K562 (cell line): ENCODE measurements around the gene CDH6. TPM values are rescaled to one million over a fixed set of nuclear protein-coding genes. Genes with fewer than 3 reads are reported as not detected.

Source experiments
- ATAC-seq: fragments of 200-7000 bp; cut with Tn5 transposase; 3 replicates; pipeline ENCODE4 v1.9.1; 2020; ENCODE audit warnings: moderate library complexity
- BruUV-seq: library from RNA; stranded (reverse); fragments of 400-500 nt; replicated peaks from 2 replicates; lab custom pipeline; 2021; lab: Mats Ljungman, UMichigan
- CTCF ChIA-PET: fragments of 300-600 bp; formaldehyde crosslinking; extraction: SDS; loops from one replicate; lab custom pipeline; 2021; ENCODE audit warnings: low intra/inter-chr PET ratio; lab: Yijun Ruan, JAX
- POLR2A ChIA-PET: fragments of 300-600, 350-650 bp; sonication (Branson Sonifier 250); formaldehyde crosslinking; extraction: SDS; loops from one replicate; lab custom pipeline; 2021; ENCODE audit warnings: antibody characterized with exemption, inconsistent platforms; lab: Yijun Ruan, JAX
- DNase-seq, 4 experiments: peaks; one replicate each; pipeline versions ENCODE4 v3.0.0 to v3.0.0-alpha.2; 2011 to 2018; ENCODE audit warnings: low spot score in 3 of 4, mixed read lengths in 3 of 4; ENCODE audit errors: extremely low read depth in 1 of 4
- FAIRE-seq: peaks from 2 replicates; lab custom pipeline; 2011; peaks lifted over from hg19 to GRCh38; lab: Jason Lieb, UNC
- H2AFZ ChIP-seq: 2 replicates; pipeline ENCODE4 v1.6.0; 2011; ENCODE audit warnings: low read depth, low read length, control low read depth, inconsistent platforms
- H3K27ac ChIP-seq: fragments of 200-600 bp; 3 replicates; pipeline ENCODE4 v1.8.0; 2011; ENCODE audit warnings: low read depth, mild to moderate bottlenecking, control low read depth, inconsistent platforms, low read length, moderate library complexity, mixed read lengths; ENCODE audit errors: extremely low read depth
- H3K27me3 ChIP-seq, 2 experiments: fragments of 300-600 bp in 1 of 2; 2 replicates in 1 of 2; 3 replicates in 1 of 2; pipeline versions ENCODE4 v1.6.0 to v1.8.0; 2011; ENCODE audit warnings: inconsistent platforms in 2 of 2, low read length in 2 of 2, mild to moderate bottlenecking in 1 of 2, mixed read lengths in 1 of 2, moderate library complexity in 1 of 2; ENCODE audit not compliant: control insufficient read depth in 2 of 2, insufficient read depth in 2 of 2
- H3K36me3 ChIP-seq: fragments of 300-600 bp; 3 replicates; pipeline ENCODE4 v1.8.0; 2011; ENCODE audit warnings: mild to moderate bottlenecking, low read length, inconsistent platforms; ENCODE audit not compliant: control insufficient read depth, insufficient read depth
- H3K4me1 ChIP-seq, 2 experiments: fragments of 200-600 bp in 1 of 2; replicated peaks in 1 of 2; 2 replicates in 1 of 2; 3 replicates in 1 of 2; pipeline versions ENCODE4 v1.5.1 to v1.8.0; 2011; ENCODE audit warnings: inconsistent platforms in 2 of 2, low read length in 2 of 2, mild to moderate bottlenecking in 1 of 2, mixed read lengths in 1 of 2, moderate library complexity in 1 of 2; ENCODE audit not compliant: control insufficient read depth in 2 of 2, insufficient read depth in 2 of 2
- H3K4me2 ChIP-seq: 2 replicates; pipeline ENCODE4 v1.6.1; 2011; ENCODE audit warnings: low read length, control low read depth, inconsistent platforms, mixed read lengths; ENCODE audit not compliant: insufficient read depth
- H3K4me3 ChIP-seq: fragments of 200-600 bp; sonication (generic), shearing (Covaris generic); 2 replicates; pipeline ENCODE4 v1.5.1; 2016; ENCODE audit warnings: control low read depth, inconsistent platforms
- H3K79me2 ChIP-seq: fragments of 200-600 bp; 3 replicates; pipeline ENCODE4 v1.8.0; 2011; ENCODE audit warnings: low read length, inconsistent platforms; ENCODE audit not compliant: control insufficient read depth, insufficient read depth
- H3K9ac ChIP-seq, 2 experiments: 2 replicates each; pipeline versions ENCODE4 v1.6.0 to v1.6.1; 2011; ENCODE audit warnings: low read depth in 2 of 2, low read length in 2 of 2, control low read depth in 1 of 2, inconsistent platforms in 1 of 2, mild to moderate bottlenecking in 1 of 2, mixed read lengths in 1 of 2; ENCODE audit not compliant: insufficient read depth in 1 of 2
- H3K9me1 ChIP-seq: one replicate; pipeline ENCODE4 v1.6.0; 2011; ENCODE audit warnings: inconsistent platforms, mild to moderate bottlenecking, low read length, moderate library complexity; ENCODE audit not compliant: control insufficient read depth, insufficient read depth
- H3K9me3 ChIP-seq: replicated peaks from 2 replicates; pipeline ENCODE4 v1.5.1; 2011; ENCODE audit warnings: low read depth, low read length, inconsistent platforms; ENCODE audit not compliant: control insufficient read depth, insufficient read depth
- H4K20me1 ChIP-seq: replicated peaks from 2 replicates; pipeline ENCODE4 v1.6.1; 2011; ENCODE audit warnings: low read length, inconsistent platforms, mixed read lengths; ENCODE audit not compliant: control insufficient read depth, insufficient read depth
- BCOR ChIP-seq: fragments of 450-650 bp; IDR thresholded peaks from 2 replicates; pipeline ENCODE4 v1.6.1; 2016
- CBX1 ChIP-seq: sonication (generic); IDR thresholded peaks from 2 replicates; pipeline ENCODE4 v1.6.1; 2016; ENCODE audit warnings: antibody characterized with exemption, low read depth, mild to moderate bottlenecking
- CCNT2 ChIP-seq: IDR thresholded peaks from 2 replicates; pipeline ENCODE4 v1.6.1; 2011; ENCODE audit warnings: borderline replicate concordance, low read depth, mild to moderate bottlenecking, moderate library complexity, mixed read lengths, low read length; ENCODE audit not compliant: insufficient read length; ENCODE audit errors: extremely low read depth
- ESRRA ChIP-seq: fragments of 450-650 bp; IDR thresholded peaks from 2 replicates; pipeline ENCODE4 v1.6.1; 2014; ENCODE audit warnings: low read depth, mild to moderate bottlenecking, moderate library complexity, borderline replicate concordance
- KDM5B ChIP-seq: fragments of 200-600 bp; sonication (generic); IDR thresholded peaks from 2 replicates; pipeline ENCODE4 v1.6.1; 2012; ENCODE audit warnings: low read depth, mild to moderate bottlenecking, moderate library complexity, low read length, control low read depth, inconsistent platforms; ENCODE audit not compliant: insufficient replicate concordance
- LCOR ChIP-seq: sonication (generic); formaldehyde crosslinking; IDR thresholded peaks from 2 replicates; pipeline ENCODE4 v1.8.0; 2022; ENCODE audit warnings: mild to moderate bottlenecking, missing genetic modification reagents
- NELFE ChIP-seq: IDR thresholded peaks from 2 replicates; pipeline ENCODE4 v1.6.1; 2011; ENCODE audit warnings: mild to moderate bottlenecking; ENCODE audit not compliant: insufficient read depth, insufficient read length
- NR4A1 ChIP-seq, 2 experiments: fragments of 250-450 bp in 1 of 2; fragments of 450-650 bp in 1 of 2; sonication (Bioruptor Pico) in 1 of 2; IDR thresholded peaks; 2 replicates each; pipeline versions ENCODE4 v1.4.0 to v1.6.1; 2016 to 2020; ENCODE audit warnings: mild to moderate bottlenecking in 2 of 2, missing compliant biosample characterization in 1 of 2, missing genetic modification characterization in 1 of 2, moderate library complexity in 1 of 2
- POU5F1 ChIP-seq: fragments of 150-350 bp; IDR thresholded peaks from 2 replicates; pipeline ENCODE4 v1.6.1; 2014; ENCODE audit warnings: borderline replicate concordance, low read length, low read depth, mild to moderate bottlenecking; ENCODE audit not compliant: partially characterized antibody
- RAD21 ChIP-seq, 2 experiments: fragments of 250-450 bp in 1 of 2; fragments of 450-650 bp in 1 of 2; sonication (Bioruptor Pico) in 1 of 2; formaldehyde crosslinking in 1 of 2; IDR thresholded peaks in 1 of 2; conservative IDR thresholded peaks in 1 of 2; 2 replicates each; pipeline versions ENCODE4 v1.4.0 to v1.8.0; 2020 to 2022; ENCODE audit warnings: mild to moderate bottlenecking in 2 of 2, moderate library complexity in 1 of 2
- RB1 ChIP-seq: fragments of 450-650 bp; IDR thresholded peaks from 2 replicates; pipeline ENCODE4 v1.6.1; 2017; ENCODE audit warnings: low read depth, mild to moderate bottlenecking
- SRSF3 ChIP-seq: fragments of 200-400 bp; formaldehyde crosslinking; IDR thresholded peaks from 2 replicates; pipeline ENCODE4 v1.6.1; 2016; ENCODE audit warnings: mild to moderate bottlenecking, low read length, moderate library complexity; ENCODE audit not compliant: insufficient read depth
- ZNF146 ChIP-seq: IDR thresholded peaks from one replicate; pipeline ENCODE4 v1.6.1; 2018; ENCODE audit warnings: missing compliant biosample characterization; ENCODE audit not compliant: unreplicated experiment
- ZNF655 ChIP-seq: fragments of 250-450 bp; sonication (Bioruptor Pico); IDR thresholded peaks from 2 replicates; pipeline ENCODE4 v1.5.0; 2021
- WGBS: fragments of 100-300 bp; shearing (Covaris generic); methylation state at CpG from one replicate; pipeline ENCODE4 v1.1.6; 2016; ENCODE audit warnings: low coverage, mixed read lengths; ENCODE audit not compliant: insufficient coverage; ENCODE audit errors: missing lambda C conversion rate; 5-methylcytosine and 5-hydroxymethylcytosine counted together
- in situ Hi-C: fragments of 300-500 bp; cut with MboI; formaldehyde crosslinking; loops from 4 replicates; pipeline ENCODE4 v1.15.0; 2018; ENCODE audit warnings: inconsistent platforms, mixed read lengths
- intact Hi-C: fragments of 100-400 bp; cut with micrococcal nuclease; formaldehyde crosslinking; loops from 2 replicates; pipeline ENCODE4 v1.14.2; 2022
- polyA plus RNA-seq, 8 experiments: library from polyadenylated mRNA; depleted of rRNA in 4 of 8; stranded (reverse) in 5 of 8; unstranded in 3 of 8; fragments of >200 nt; fragmentation: Nextera tagmentation in 2 of 8; fragmentation: Illumina TruSeq in 1 of 8; extraction: Ambion mirVana in 2 of 8; extraction: Trizol in 1 of 8; gene quantifications; 2 replicates each; pipeline versions ENCODE4 v1.2.1 to v1.2.3, GENCODE V29; 2011 to 2014; ENCODE audit warnings: inconsistent platforms in 1 of 8, missing spikeins in 1 of 8
- total RNA-seq, 7 experiments: library from RNA; depleted of rRNA in 6 of 7; stranded (reverse); fragments of >200 nt in 6 of 7; fragmentation: Illumina TruSeq in 2 of 7; extraction: Trizol in 2 of 7; gene quantifications; 2 replicates each; pipeline versions ENCODE4 v1.2.1 to v1.2.3, GENCODE V29; 2011 to 2021; ENCODE audit warnings: low replicate concordance in 1 of 7

CDH6 gene
- total and polyA plus RNA-seq, 9 of the 15 experiments (the other 6 are each of a cell fraction or from before 2014, with no cell fraction given), result not detected

- H3K27ac ChIP-seq, result no peak overlapping the region
- ChIA-PET CTCF (interaction anchor here (0.5 kb wide), 1 partner anchor 9 kb away, joined by 3 read pairs; no protein-coding TSS in a partner anchor), POLR2A (interaction anchor here (1.4 kb wide), 1 partner anchor 12 kb away, joined by 5 read pairs; no protein-coding TSS in a partner anchor)
- no peak overlapping the region for H3K9ac ChIP-seq
- no peak for TF ChIP-seq CCNT2
- no peak for TF ChIP-seq ZNF146 (CRISPR knock-in tag)
- TF ChIP-seq RB1, result no peak
- no peak for TF ChIP-seq ZNF655 (CRISPR knock-in tag)
- no peak for TF ChIP-seq SRSF3
- no peak for TF ChIP-seq ESRRA
- no peak for TF ChIP-seq KDM5B
- no peak for TF ChIP-seq NR4A1 (CRISPR knock-in tag; IDR thresholded peaks at IDR 0.05)
- TF ChIP-seq NR4A1 (tag; IDR thresholded peaks at IDR 0.05), result no peak
- TF ChIP-seq CBX1, result no peak
- no peak for TF ChIP-seq BCOR
- TF ChIP-seq NELFE, result no peak
- TF ChIP-seq LCOR, result no peak
- TF ChIP-seq RAD21 (CRISPR knock-in tag; conservative IDR thresholded peaks at IDR 0.05 in 1 of 2, IDR thresholded peaks at IDR 0.05 in 1 of 2), result no peak
- no peak for TF ChIP-seq POU5F1
- no TSS peak for BruUV-seq
- H4K20me1 ChIP-seq, result no peaks in the 10 kb centered on the region
- DNase-seq, result no peak
- intact Hi-C loops (no loop called here), in situ Hi-C loops (no loop called here)
- no peak overlapping the region for H3K4me2 ChIP-seq
- no peaks in the 10 kb centered on the region for H3K4me1 ChIP-seq
- no peaks in the 10 kb centered on the region for H3K9me1 ChIP-seq
- H3K9me3 ChIP-seq, result no peaks in the 10 kb centered on the region
- no peak overlapping the region for H3K4me3 ChIP-seq
- ATAC-seq, result no peak
- no peaks in the 10 kb centered on the region for H3K79me2 ChIP-seq
- H3K36me3 ChIP-seq, result no peaks in the 10 kb centered on the region
- WGBS, result 0% methylated on average over 4 of the region's 4 CpGs
- no peak overlapping the region for H2AFZ ChIP-seq
- FAIRE-seq, result no peak
- H3K27me3 ChIP-seq, result no peaks in the 10 kb centered on the region
These were observed 86.7 kb downstream of the CDH6 start for GRCh38 chr5:31280210-31280609.
